HepG2 (cell line): ENCODE data around the gene HMGN4. TPM values are rescaled to one million over a fixed set of nuclear protein-coding genes. Genes with fewer than 3 reads are reported as not detected.
A peak's percentile ranks its signal among the peaks of the same experiment; 100 is the strongest.

Experiments
- AHR ChIP-seq: IDR thresholded peaks from 2 replicates; pipeline ENCODE4 v1.6.1; 2018; ENCODE audit warnings: missing genetic modification reagents, missing compliant biosample characterization
- ARID2 ChIP-seq: sonication (generic); formaldehyde crosslinking; IDR thresholded peaks from 2 replicates; pipeline ENCODE4 v1.8.1; 2022; ENCODE audit warnings: mild to moderate bottlenecking, missing genetic modification reagents, borderline replicate concordance
- ARNTL ChIP-seq: sonication (generic); formaldehyde crosslinking; IDR thresholded peaks from 2 replicates; pipeline ENCODE4 v1.4.0; 2020; ENCODE audit warnings: mild to moderate bottlenecking, missing genetic modification reagents
- ATAD3A ChIP-seq: sonication (generic); formaldehyde crosslinking; IDR thresholded peaks from 2 replicates; pipeline ENCODE4 v1.4.0; 2020; ENCODE audit warnings: missing genetic modification reagents
- BRCA1 ChIP-seq: sonication (generic); formaldehyde crosslinking; IDR thresholded peaks from 2 replicates; pipeline ENCODE4 v1.4.0; 2020; ENCODE audit warnings: missing genetic modification reagents
- CCDC6 ChIP-seq: sonication (generic); formaldehyde crosslinking; IDR thresholded peaks from 2 replicates; pipeline ENCODE4 v1.8.1; 2022; ENCODE audit warnings: mild to moderate bottlenecking, missing genetic modification reagents, moderate library complexity
- FOXA1 ChIP-seq, 2 experiments: fragments of 450-650 bp in 1 of 2; sonication (generic) in 1 of 2; formaldehyde crosslinking in 1 of 2; IDR thresholded peaks; 2 replicates each; pipeline versions ENCODE4 v1.4.0 to v1.6.1; 2016 to 2020; ENCODE audit warnings: missing genetic modification reagents in 1 of 2
- HNRNPK ChIP-seq: fragments of 200-400 bp; formaldehyde crosslinking; IDR thresholded peaks from 2 replicates; pipeline ENCODE4 v1.6.1; 2018; ENCODE audit warnings: low read length, low read depth, moderate library complexity, mild to moderate bottlenecking; ENCODE audit not compliant: poor library complexity, severe bottlenecking
- LCORL ChIP-seq, 2 experiments: fragments of 450-650 bp in 1 of 2; sonication (generic) in 1 of 2; formaldehyde crosslinking in 1 of 2; IDR thresholded peaks; 2 replicates each; pipeline versions ENCODE4 v1.5.0 to v1.6.1; 2017 to 2020; ENCODE audit warnings: antibody characterized with exemption in 1 of 2, missing genetic modification reagents in 1 of 2
- MIXL1 ChIP-seq: IDR thresholded peaks from 2 replicates; pipeline ENCODE4 v1.6.1; 2016
- MLLT10 ChIP-seq: sonication (generic); formaldehyde crosslinking; IDR thresholded peaks from 2 replicates; pipeline ENCODE4 v1.4.0; 2020; ENCODE audit warnings: missing genetic modification reagents
- NR1H2 ChIP-seq: sonication (generic); formaldehyde crosslinking; IDR thresholded peaks from 2 replicates; pipeline ENCODE4 v1.8.1; 2022; ENCODE audit warnings: low read depth, missing genetic modification reagents, borderline replicate concordance
- SAFB2 ChIP-seq: sonication (generic); formaldehyde crosslinking; IDR thresholded peaks from 2 replicates; pipeline ENCODE4 v1.5.1; 2020; ENCODE audit warnings: missing genetic modification reagents, low read depth, mild to moderate bottlenecking, borderline replicate concordance
- SOX6 ChIP-seq, 2 experiments: fragments of 450-650 bp in 1 of 2; sonication (generic) in 1 of 2; formaldehyde crosslinking in 1 of 2; IDR thresholded peaks; 2 replicates each; pipeline versions ENCODE4 v1.4.0 to v1.6.1; 2017 to 2020; ENCODE audit warnings: antibody characterized with exemption in 1 of 2, mild to moderate bottlenecking in 1 of 2, missing genetic modification reagents in 1 of 2
- TBX3 ChIP-seq: fragments of 450-650 bp; IDR thresholded peaks from 2 replicates; pipeline ENCODE4 v1.6.1; 2017; ENCODE audit warnings: antibody characterized with exemption, mild to moderate bottlenecking, inconsistent platforms, borderline replicate concordance
- ZNF563 ChIP-seq: sonication (generic); formaldehyde crosslinking; IDR thresholded peaks from 2 replicates; pipeline ENCODE4 v1.8.0; 2022; ENCODE audit warnings: mild to moderate bottlenecking, moderate library complexity, missing genetic modification reagents
- ZSCAN22 ChIP-seq: sonication (generic); formaldehyde crosslinking; IDR thresholded peaks from 2 replicates; pipeline ENCODE4 v1.4.0; 2020; ENCODE audit warnings: mild to moderate bottlenecking, missing genetic modification reagents
- polyA plus RNA-seq, 8 experiments: library from polyadenylated mRNA; depleted of rRNA in 3 of 8; stranded (reverse) in 7 of 8; unstranded in 1 of 8; fragments of >200 nt; fragmentation: Illumina TruSeq in 4 of 8; extraction: Trizol in 4 of 8; gene quantifications; 2 replicates each; pipeline versions ENCODE4 v1.2.1 to v1.2.3, GENCODE V29; 2011 to 2016; ENCODE audit warnings: low read depth in 4 of 8, missing spikeins in 1 of 8, mixed read lengths in 1 of 8; ENCODE audit not compliant: insufficient read depth in 1 of 8
- total RNA-seq, 5 experiments: library from RNA; depleted of rRNA; stranded (reverse); fragments of >200 nt; fragmentation: Illumina TruSeq; extraction: Trizol; gene quantifications; 2 replicates each; pipeline ENCODE4 v1.2.3, GENCODE V29; 2016; ENCODE audit warnings: low read depth in 1 of 5
- TF ChIP-seq, protein P1 (sequence below): sonication (generic); formaldehyde crosslinking; IDR thresholded peaks from 2 replicates; pipeline ENCODE4 v1.8.0; 2022; ENCODE audit warnings: missing genetic modification reagents, mild to moderate bottlenecking, inconsistent platforms, borderline replicate concordance
- TF ChIP-seq, protein P2 (sequence below): sonication (generic); formaldehyde crosslinking; IDR thresholded peaks from 2 replicates; pipeline ENCODE4 v1.4.0; 2020; ENCODE audit warnings: missing genetic modification reagents
- TF ChIP-seq, protein P3 (sequence below): sonication (generic); formaldehyde crosslinking; IDR thresholded peaks from 2 replicates; pipeline ENCODE4 v1.4.0; 2020; ENCODE audit warnings: missing genetic modification reagents

The HMGN4 gene
- total and polyA plus RNA-seq, 2 of the 13 experiments (the other 11 are each of a cell fraction or from before 2014, with no cell fraction given): 39.9 to 52.1 TPM

DNA sequence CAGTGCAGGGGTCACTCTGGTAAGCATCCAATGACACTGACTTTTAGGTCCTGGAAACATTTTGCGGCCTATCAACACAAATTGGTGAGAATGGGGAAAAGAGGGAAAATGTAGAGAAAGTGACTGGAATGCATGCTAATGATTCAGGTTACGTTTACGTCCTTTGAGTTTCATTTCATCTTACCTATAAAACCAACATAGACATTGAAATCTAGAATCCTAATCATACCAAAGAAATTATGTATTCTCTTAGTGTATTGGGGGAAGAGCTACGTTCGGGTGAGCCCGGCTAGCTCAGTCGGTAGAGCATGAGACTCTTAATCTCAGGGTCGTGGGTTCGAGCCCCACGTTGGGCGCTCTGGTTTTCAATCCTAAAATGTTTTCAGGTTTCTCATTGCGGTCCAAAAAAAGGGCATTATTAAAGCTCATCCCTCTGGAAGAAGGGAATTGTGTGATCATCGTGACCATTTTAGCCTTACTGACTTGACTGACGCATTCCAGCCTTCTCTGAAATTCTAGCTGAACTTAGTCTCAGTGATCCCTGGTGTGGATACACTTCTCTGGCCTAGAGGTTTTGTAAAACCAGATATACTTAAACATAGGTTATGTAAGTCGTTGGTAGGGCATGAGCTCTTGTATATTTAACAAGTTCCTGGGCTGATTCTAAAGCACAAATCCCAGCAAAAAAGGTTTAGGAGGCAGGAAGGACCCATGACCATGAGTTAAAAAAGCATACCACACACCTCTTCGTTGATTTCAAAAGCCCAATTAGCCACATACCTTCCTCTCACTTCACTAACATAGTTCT is 18.3 kb downstream of the HMGN4 start (continued):
- TF ChIP-seq, protein P1, sequence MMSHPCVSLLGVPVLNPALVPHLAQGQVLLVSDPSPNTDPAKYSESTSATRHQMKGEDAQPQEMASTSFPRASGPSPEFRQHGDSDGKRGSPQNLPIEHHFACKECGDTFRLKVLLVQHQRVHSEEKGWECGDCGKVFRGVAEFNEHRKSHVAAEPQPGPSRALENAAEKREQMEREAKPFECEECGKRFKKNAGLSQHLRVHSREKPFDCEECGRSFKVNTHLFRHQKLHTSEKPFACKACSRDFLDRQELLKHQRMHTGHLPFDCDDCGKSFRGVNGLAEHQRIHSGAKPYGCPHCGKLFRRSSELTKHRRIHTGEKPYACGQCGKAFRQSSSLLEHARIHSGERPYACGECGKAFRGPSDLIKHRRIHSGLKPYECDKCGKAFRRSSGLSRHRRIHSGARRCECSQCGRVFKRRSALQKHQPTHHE (CRISPR knock-in tag): peak; percentile 67; the same call in 1 of the 2 replicates
- peak; percentile 91 for TF ChIP-seq LCORL (IDR thresholded peaks at IDR 0.05)
- TF ChIP-seq LCORL (CRISPR knock-in tag; IDR thresholded peaks at IDR 0.05): peak; percentile 96
- no peak for TF ChIP-seq ATAD3A
- TF ChIP-seq ZNF563 (CRISPR knock-in tag): no peak
- TF ChIP-seq AHR (CRISPR knock-in tag): no peak
- no peak for TF ChIP-seq MLLT10 (CRISPR knock-in tag)
- TF ChIP-seq SAFB2 (CRISPR knock-in tag): no peak
- TF ChIP-seq, protein P2, sequence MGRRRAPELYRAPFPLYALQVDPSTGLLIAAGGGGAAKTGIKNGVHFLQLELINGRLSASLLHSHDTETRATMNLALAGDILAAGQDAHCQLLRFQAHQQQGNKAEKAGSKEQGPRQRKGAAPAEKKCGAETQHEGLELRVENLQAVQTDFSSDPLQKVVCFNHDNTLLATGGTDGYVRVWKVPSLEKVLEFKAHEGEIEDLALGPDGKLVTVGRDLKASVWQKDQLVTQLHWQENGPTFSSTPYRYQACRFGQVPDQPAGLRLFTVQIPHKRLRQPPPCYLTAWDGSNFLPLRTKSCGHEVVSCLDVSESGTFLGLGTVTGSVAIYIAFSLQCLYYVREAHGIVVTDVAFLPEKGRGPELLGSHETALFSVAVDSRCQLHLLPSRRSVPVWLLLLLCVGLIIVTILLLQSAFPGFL: no peak
- no peak for TF ChIP-seq ZSCAN22 (CRISPR knock-in tag)
- TF ChIP-seq FOXA1 (IDR thresholded peaks at IDR 0.05): no peak
- 0 out of 2 replicates have a peak, but pooled peaks have one; percentile 15 for TF ChIP-seq FOXA1 (CRISPR knock-in tag; IDR thresholded peaks at IDR 0.05)
- no peak for TF ChIP-seq NR1H2 (CRISPR knock-in tag)
- TF ChIP-seq BRCA1 (CRISPR knock-in tag): peak; percentile 55
- no peak for TF ChIP-seq SOX6 (IDR thresholded peaks at IDR 0.05)
- TF ChIP-seq SOX6 (CRISPR knock-in tag; IDR thresholded peaks at IDR 0.05): peak; percentile 78
- TF ChIP-seq HNRNPK: no peak
- TF ChIP-seq TBX3: peak; percentile 24; the same call in 1 of the 2 replicates
- TF ChIP-seq ARID2 (CRISPR knock-in tag): 0 out of 2 replicates have a peak, but pooled peaks have one; percentile 67
- TF ChIP-seq CCDC6 (CRISPR knock-in tag): peak; percentile 91
- TF ChIP-seq MIXL1 (CRISPR knock-in tag): peak; percentile 74
- TF ChIP-seq, protein P3, sequence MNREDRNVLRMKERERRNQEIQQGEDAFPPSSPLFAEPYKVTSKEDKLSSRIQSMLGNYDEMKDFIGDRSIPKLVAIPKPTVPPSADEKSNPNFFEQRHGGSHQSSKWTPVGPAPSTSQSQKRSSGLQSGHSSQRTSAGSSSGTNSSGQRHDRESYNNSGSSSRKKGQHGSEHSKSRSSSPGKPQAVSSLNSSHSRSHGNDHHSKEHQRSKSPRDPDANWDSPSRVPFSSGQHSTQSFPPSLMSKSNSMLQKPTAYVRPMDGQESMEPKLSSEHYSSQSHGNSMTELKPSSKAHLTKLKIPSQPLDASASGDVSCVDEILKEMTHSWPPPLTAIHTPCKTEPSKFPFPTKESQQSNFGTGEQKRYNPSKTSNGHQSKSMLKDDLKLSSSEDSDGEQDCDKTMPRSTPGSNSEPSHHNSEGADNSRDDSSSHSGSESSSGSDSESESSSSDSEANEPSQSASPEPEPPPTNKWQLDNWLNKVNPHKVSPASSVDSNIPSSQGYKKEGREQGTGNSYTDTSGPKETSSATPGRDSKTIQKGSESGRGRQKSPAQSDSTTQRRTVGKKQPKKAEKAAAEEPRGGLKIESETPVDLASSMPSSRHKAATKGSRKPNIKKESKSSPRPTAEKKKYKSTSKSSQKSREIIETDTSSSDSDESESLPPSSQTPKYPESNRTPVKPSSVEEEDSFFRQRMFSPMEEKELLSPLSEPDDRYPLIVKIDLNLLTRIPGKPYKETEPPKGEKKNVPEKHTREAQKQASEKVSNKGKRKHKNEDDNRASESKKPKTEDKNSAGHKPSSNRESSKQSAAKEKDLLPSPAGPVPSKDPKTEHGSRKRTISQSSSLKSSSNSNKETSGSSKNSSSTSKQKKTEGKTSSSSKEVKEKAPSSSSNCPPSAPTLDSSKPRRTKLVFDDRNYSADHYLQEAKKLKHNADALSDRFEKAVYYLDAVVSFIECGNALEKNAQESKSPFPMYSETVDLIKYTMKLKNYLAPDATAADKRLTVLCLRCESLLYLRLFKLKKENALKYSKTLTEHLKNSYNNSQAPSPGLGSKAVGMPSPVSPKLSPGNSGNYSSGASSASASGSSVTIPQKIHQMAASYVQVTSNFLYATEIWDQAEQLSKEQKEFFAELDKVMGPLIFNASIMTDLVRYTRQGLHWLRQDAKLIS (CRISPR knock-in tag): no peak
- TF ChIP-seq ARNTL (CRISPR knock-in tag): no peak
